SK-N-MC (cell line): Measurements from ENCODE around the gene METTL15.
"Not testable (repeated sequence)": the region's sequence is repeated elsewhere in the genome, so short reads cannot be mapped to it uniquely, and the experiment has no call there.

ENCODE experiments used
- DNase-seq: peaks from one replicate; pipeline ENCODE4 v3.0.0-alpha.2; 2011; ENCODE audit warnings: low read depth, low spot score
- H3K27ac ChIP-seq: fragments of 200-600 bp; sonication (generic); 2 replicates; pipeline ENCODE4 v1.5.1; 2016; ENCODE audit warnings: mixed run types
- H3K36me3 ChIP-seq: fragments of 200-600 bp; sonication (generic); 2 replicates; pipeline ENCODE4 v1.6.1; 2017; ENCODE audit warnings: antibody characterized with exemption, low read length, mixed read lengths; ENCODE audit not compliant: insufficient read depth
- H3K4me3 ChIP-seq: fragments of 200-600 bp; sonication (generic); 2 replicates; pipeline ENCODE4 v1.5.1; 2016
- H3K9ac ChIP-seq: fragments of 200-600 bp; sonication (generic); 2 replicates; pipeline ENCODE4 v1.8.0; 2017; ENCODE audit warnings: mixed run types, mixed read lengths; ENCODE audit not compliant: insufficient read length
- H3K9me3 ChIP-seq: fragments of 200-600 bp; sonication (generic); 2 replicates; pipeline ENCODE4 v1.6.1; 2017; ENCODE audit warnings: low read depth, mild to moderate bottlenecking, antibody characterized with exemption, low read length, moderate library complexity, mixed read lengths
- EZH2 ChIP-seq: fragments of 200-600 bp; sonication (generic); IDR thresholded peaks from one replicate; pipeline ENCODE4 v1.6.1; 2017; ENCODE audit warnings: antibody characterized with exemption
- FOXP2 ChIP-seq: optimal IDR thresholded peaks from 2 replicates; pipeline ENCODE3; 2011; ENCODE audit warnings: mild to moderate bottlenecking, moderate library complexity; ENCODE audit not compliant: insufficient read depth; ENCODE audit errors: extremely low read length, control extremely low read depth
- POLR2AphosphoS5 ChIP-seq: IDR thresholded peaks from 2 replicates; pipeline ENCODE4 v1.6.1; 2012; ENCODE audit warnings: mild to moderate bottlenecking, low read depth, low read length, borderline replicate concordance

METTL15 gene

GRCh38 chr11:28117712-28118111 is 9.5 kb downstream of the METTL15 start:
- H3K9me3 ChIP-seq = no peaks in the 10 kb centered on the region
- no peak overlapping the region for H3K4me3 ChIP-seq
- H3K27ac ChIP-seq = no peak overlapping the region
- DNase-seq = no peak
- peaks cover 13% of the 10 kb centered on the region for H3K36me3 ChIP-seq
- TF ChIP-seq FOXP2 = no peak
- TF ChIP-seq POLR2AphosphoS5 = no peak
- no peak for TF ChIP-seq EZH2
- H3K9ac ChIP-seq = no peak overlapping the region

GRCh38 chr11:28123151-28123581 is 15.0 kb downstream of the METTL15 start:
- no peaks in the 10 kb centered on the region for H3K9me3 ChIP-seq
- peaks cover 12% of the 10 kb centered on the region; the same call in 1 of the 2 replicates for H3K36me3 ChIP-seq
- TF ChIP-seq POLR2AphosphoS5 = no peak
- no peak for TF ChIP-seq FOXP2
- TF ChIP-seq EZH2 = no peak
- DNase-seq = no peak
- H3K9ac ChIP-seq = no peak overlapping the region
- H3K4me3 ChIP-seq = no peak overlapping the region
- H3K27ac ChIP-seq = no peak overlapping the region

- H3K9me3 ChIP-seq = no peaks in the 10 kb centered on the region; the same call in 1 of the 2 replicates
- H3K36me3 ChIP-seq = peaks cover 27% of the 10 kb centered on the region
- H3K27ac ChIP-seq = no peak overlapping the region
- no peak for TF ChIP-seq FOXP2
- no peak for TF ChIP-seq EZH2
- no peak for TF ChIP-seq POLR2AphosphoS5
- no peak overlapping the region for H3K4me3 ChIP-seq
- no peak overlapping the region for H3K9ac ChIP-seq
- DNase-seq = no peak
Measured at GRCh38 chr11:28132548-28132947, 24.4 kb downstream of the METTL15 start.

- Histone ChIP-seq H3K9ac (no peak overlapping the region), H3K9me3 (no peaks in the 10 kb centered on the region; the same call in 1 of the 2 replicates), H3K27ac (no peak overlapping the region), H3K4me3 (no peak overlapping the region), H3K36me3 (peaks cover 30% of the 10 kb centered on the region)
- no peak for DNase-seq
- no peak for TF ChIP-seq EZH2
- no peak for TF ChIP-seq FOXP2
Measured at GRCh38 chr11:28133146-28133545, 25.0 kb downstream of the METTL15 start.

- not testable (repeated sequence) for DNase-seq, H3K9me3 ChIP-seq, H3K4me3 ChIP-seq, H3K9ac ChIP-seq, H3K27ac ChIP-seq
- peaks cover 37% of the 10 kb centered on the region for H3K36me3 ChIP-seq
Measured at GRCh38 chr11:28136157-28136556, 28.0 kb downstream of the METTL15 start.

- peaks cover 2% of the 10 kb centered on the region; the same call in 1 of the 2 replicates for H3K9me3 ChIP-seq
- no peak for TF ChIP-seq EZH2
- no peak for TF ChIP-seq POLR2AphosphoS5
- H3K36me3 ChIP-seq = peaks cover 37% of the 10 kb centered on the region
- no peak overlapping the region for H3K27ac ChIP-seq
- no peak for DNase-seq
- H3K9ac ChIP-seq = no peak overlapping the region
- no peak overlapping the region for H3K4me3 ChIP-seq
Measured at GRCh38 chr11:28137366-28137765, 29.2 kb downstream of the METTL15 start.

- Histone ChIP-seq H3K4me3 (no peak overlapping the region), H3K27ac (no peak overlapping the region), H3K36me3 (peaks cover 37% of the 10 kb centered on the region), H3K9me3 (peaks cover 2% of the 10 kb centered on the region; the same call in 1 of the 2 replicates), H3K9ac (no peak overlapping the region)
- no peak for TF ChIP-seq POLR2AphosphoS5
- TF ChIP-seq EZH2 = no peak
- TF ChIP-seq FOXP2 = no peak
- no peak for DNase-seq
Measured at GRCh38 chr11:28137832-28138231, 29.6 kb downstream of the METTL15 start.

GRCh38 chr11:28139841-28140415 is 31.7 kb downstream of the METTL15 start:
- peaks cover 26% of the 10 kb centered on the region for H3K36me3 ChIP-seq
- no peak overlapping the region for H3K9ac ChIP-seq
- DNase-seq = no peak
- H3K27ac ChIP-seq = no peak overlapping the region
- TF ChIP-seq FOXP2 (no peak), EZH2 (no peak), POLR2AphosphoS5 (no peak)
- H3K9me3 ChIP-seq = peaks cover 2% of the 10 kb centered on the region; the same call in 1 of the 2 replicates
- H3K4me3 ChIP-seq = no peak overlapping the region
